GM19452 (cell line): ENCODE results near the gene MINDY3.
"Not testable (repeated sequence)": the region's sequence is repeated elsewhere in the genome, so short reads cannot be mapped to it uniquely, and the experiment has no call there.

Experiments
- ATAC-seq: cut with Tn5 transposase; IDR thresholded peaks from one replicate; pipeline ENCODE4 v1.9.1; 2021; ENCODE audit not compliant: unreplicated experiment

Gene MINDY3

GRCh38 chr10:15859906-15860691, at the start of gene MINDY3:
Gene MINDY3 (minus strand): TSS chr10:15860507. CDS start chr10:15860299, 208 bp downstream.
- peak; percentile 93 for ATAC-seq

- ATAC-seq = no peak
Measured at GRCh38 chr10:15901889-15902288, 41.6 kb upstream of the MINDY3 start.

GRCh38 chr10:15898046-15898445, 37.7 kb upstream of the MINDY3 start:
- no peak for ATAC-seq

GRCh38 chr10:15897287-15897686, 37.0 kb upstream of the MINDY3 start:
- no peak for ATAC-seq

GRCh38 chr10:15896654-15897053, 36.3 kb upstream of the MINDY3 start:
- no peak for ATAC-seq

GRCh38 chr10:15884447-15884846, 24.1 kb upstream of the MINDY3 start:
- ATAC-seq = no peak

GRCh38 chr10:15881542-15881941, 21.2 kb upstream of the MINDY3 start:
- no peak for ATAC-seq

GRCh38 chr10:15879663-15880062, 19.4 kb upstream of the MINDY3 start:
- ATAC-seq = no peak

GRCh38 chr10:15879058-15879457, 18.8 kb upstream of the MINDY3 start:
- ATAC-seq = no peak

- ATAC-seq = no peak
Measured at GRCh38 chr10:15877836-15878576, 17.7 kb upstream of the MINDY3 start.

- ATAC-seq = not testable (repeated sequence)
Measured at GRCh38 chr10:15876274-15876673, 16.0 kb upstream of the MINDY3 start.

GRCh38 chr10:15872645-15873044, 12.3 kb upstream of the MINDY3 start:
- not testable (repeated sequence) for ATAC-seq

- no peak for ATAC-seq
Measured at GRCh38 chr10:15871823-15872222, 11.5 kb upstream of the MINDY3 start.

GRCh38 chr10:15869935-15870334, 9.6 kb upstream of the MINDY3 start:
- no peak for ATAC-seq

GRCh38 chr10:15868006-15868405, 7.7 kb upstream of the MINDY3 start:
- ATAC-seq = no peak

GRCh38 chr10:15865304-15865703, 5.0 kb upstream of the MINDY3 start:
- no peak for ATAC-seq

GRCh38 chr10:15864419-15864818, 4.1 kb upstream of the MINDY3 start:
- no peak for ATAC-seq

GRCh38 chr10:15863733-15864132, 3.4 kb upstream of the MINDY3 start:
- no peak for ATAC-seq

GRCh38 chr10:15863323-15863722, 3.0 kb upstream of the MINDY3 start:
- no peak for ATAC-seq

- ATAC-seq = no peak
Measured at GRCh38 chr10:15860692-15861201, 440 bp upstream of the MINDY3 start.

- peak; percentile 66 for ATAC-seq
Measured at GRCh38 chr10:15859509-15859905, 800 bp downstream of the MINDY3 start.

GRCh38 chr10:15858861-15859281, 1.4 kb downstream of the MINDY3 start:
- ATAC-seq = no peak
